ENCODE results near the gene MSANTD1.

MSANTD1 gene

GRCh38 chr4:3239303-3239702, 9.7 kb upstream of the MSANTD1 start:
- Histone ChIP-seq H3K79me1 (ENCODE audit: low read length) (no peaks in the 10 kb centered on the region), H3K4me3 (ENCODE audit: low read length) (no peak overlapping the region), H3K4me1 (ENCODE audit: control insufficient read depth, low read depth, low read length) (no peaks in the 10 kb centered on the region), H2BK120ac (ENCODE audit: low read depth, low read length) (no peak overlapping the region), H3K79me2 (ENCODE audit: control insufficient read depth, insufficient read depth, low read length) (no peaks in the 10 kb centered on the region), H3K36me3 (ENCODE audit: control insufficient read depth, insufficient read depth, low read length) (peaks cover 8% of the 10 kb centered on the region), H3K4ac (ENCODE audit: low read depth, low read length) (no peak overlapping the region), H3K27me3 (ENCODE audit: insufficient read depth, low read length, poor library complexity) (no peaks in the 10 kb centered on the region), H4K5ac (ENCODE audit: low read length) (no peak overlapping the region), H2BK5ac (ENCODE audit: low read length) (no peak overlapping the region), H4K8ac (ENCODE audit: low read depth, low read length) (no peak overlapping the region), H3K27ac (ENCODE audit: low read depth, low read length) (no peak overlapping the region), H3K4me2 (ENCODE audit: low read length) (no peak overlapping the region), H2BK15ac (replicated peaks; ENCODE audit: low read depth) (no peak overlapping the region), H3K56ac (ENCODE audit: low read length) (no peak overlapping the region), H3K18ac (ENCODE audit: low read length) (no peak overlapping the region), H3K23ac (ENCODE audit: low read length) (no peak overlapping the region), H3K9ac (ENCODE audit: low read length) (no peak overlapping the region), H2AK5ac (ENCODE audit: low read length) (no peak overlapping the region)
- WGBS (ENCODE audit: extremely low coverage, insufficient coverage, low lambda C conversion rate): no CpG with 5 or more reads among the region's 11 CpGs
- no peak for DNase-seq

- Histone ChIP-seq H3K36me3 (ENCODE audit: control insufficient read depth, insufficient read depth, low read length) (peaks cover 6% of the 10 kb centered on the region), H3K4me1 (ENCODE audit: control insufficient read depth, low read depth, low read length) (no peaks in the 10 kb centered on the region)
Measured at GRCh38 chr4:3239998-3240920, 8.7 kb upstream of the MSANTD1 start.

GRCh38 chr4:3240936-3241522, 7.9 kb upstream of the MSANTD1 start:
- DNase-seq: no peak
- no peak overlapping the region for H3K4me2 ChIP-seq (ENCODE audit: low read length)
- H3K18ac ChIP-seq (ENCODE audit: low read length): no peak overlapping the region
- H3K79me2 ChIP-seq (ENCODE audit: control insufficient read depth, insufficient read depth, low read length): no peaks in the 10 kb centered on the region
- no peak overlapping the region for H3K4me3 ChIP-seq (ENCODE audit: low read length)
- H3K9ac ChIP-seq (ENCODE audit: low read length): no peak overlapping the region
- H2BK15ac ChIP-seq (replicated peaks; ENCODE audit: low read depth): no peak overlapping the region
- no peak overlapping the region for H3K23ac ChIP-seq (ENCODE audit: low read length)
- no peak overlapping the region for H3K4ac ChIP-seq (ENCODE audit: low read depth, low read length)
- H3K27ac ChIP-seq (ENCODE audit: low read depth, low read length): no peak overlapping the region
- H3K27me3 ChIP-seq (ENCODE audit: insufficient read depth, low read length, poor library complexity): no peaks in the 10 kb centered on the region
- H2BK5ac ChIP-seq (ENCODE audit: low read length): no peak overlapping the region
- no peak overlapping the region for H2AK5ac ChIP-seq (ENCODE audit: low read length)
- H4K5ac ChIP-seq (ENCODE audit: low read length): no peak overlapping the region
- H3K4me1 ChIP-seq (ENCODE audit: control insufficient read depth, low read depth, low read length): no peaks in the 10 kb centered on the region
- no peak overlapping the region for H3K56ac ChIP-seq (ENCODE audit: low read length)
- no peak overlapping the region for H2BK120ac ChIP-seq (ENCODE audit: low read depth, low read length)
- no peaks in the 10 kb centered on the region for H3K79me1 ChIP-seq (ENCODE audit: low read length)
- H3K36me3 ChIP-seq (ENCODE audit: control insufficient read depth, insufficient read depth, low read length): peaks cover 1% of the 10 kb centered on the region
- no peak overlapping the region for H4K8ac ChIP-seq (ENCODE audit: low read depth, low read length)
- WGBS (ENCODE audit: extremely low coverage, insufficient coverage, low lambda C conversion rate): no CpG with 5 or more reads among the region's 13 CpGs

More at GRCh38 chr4:3239998-3240920, 8.7 kb upstream of the MSANTD1 start:
- Histone ChIP-seq H3K56ac (ENCODE audit: low read length) (no peak overlapping the region), H3K4ac (ENCODE audit: low read depth, low read length) (no peak overlapping the region), H3K18ac (ENCODE audit: low read length) (no peak overlapping the region), H2BK5ac (ENCODE audit: low read length) (no peak overlapping the region), H3K4me3 (ENCODE audit: low read length) (no peak overlapping the region), H3K79me2 (ENCODE audit: control insufficient read depth, insufficient read depth, low read length) (no peaks in the 10 kb centered on the region), H3K27ac (ENCODE audit: low read depth, low read length) (no peak overlapping the region), H4K8ac (ENCODE audit: low read depth, low read length) (no peak overlapping the region), H2BK120ac (ENCODE audit: low read depth, low read length) (no peak overlapping the region), H3K27me3 (ENCODE audit: insufficient read depth, low read length, poor library complexity) (no peaks in the 10 kb centered on the region), H2BK15ac (replicated peaks; ENCODE audit: low read depth) (no peak overlapping the region), H3K9ac (ENCODE audit: low read length) (no peak overlapping the region), H4K5ac (ENCODE audit: low read length) (no peak overlapping the region), H3K23ac (ENCODE audit: low read length) (no peak overlapping the region), H3K79me1 (ENCODE audit: low read length) (no peaks in the 10 kb centered on the region), H3K4me2 (ENCODE audit: low read length) (no peak overlapping the region), H2AK5ac (ENCODE audit: low read length) (no peak overlapping the region)
- DNase-seq: no peak
- WGBS (ENCODE audit: extremely low coverage, insufficient coverage, low lambda C conversion rate): no CpG with 5 or more reads among the region's 29 CpGs

DNA sequence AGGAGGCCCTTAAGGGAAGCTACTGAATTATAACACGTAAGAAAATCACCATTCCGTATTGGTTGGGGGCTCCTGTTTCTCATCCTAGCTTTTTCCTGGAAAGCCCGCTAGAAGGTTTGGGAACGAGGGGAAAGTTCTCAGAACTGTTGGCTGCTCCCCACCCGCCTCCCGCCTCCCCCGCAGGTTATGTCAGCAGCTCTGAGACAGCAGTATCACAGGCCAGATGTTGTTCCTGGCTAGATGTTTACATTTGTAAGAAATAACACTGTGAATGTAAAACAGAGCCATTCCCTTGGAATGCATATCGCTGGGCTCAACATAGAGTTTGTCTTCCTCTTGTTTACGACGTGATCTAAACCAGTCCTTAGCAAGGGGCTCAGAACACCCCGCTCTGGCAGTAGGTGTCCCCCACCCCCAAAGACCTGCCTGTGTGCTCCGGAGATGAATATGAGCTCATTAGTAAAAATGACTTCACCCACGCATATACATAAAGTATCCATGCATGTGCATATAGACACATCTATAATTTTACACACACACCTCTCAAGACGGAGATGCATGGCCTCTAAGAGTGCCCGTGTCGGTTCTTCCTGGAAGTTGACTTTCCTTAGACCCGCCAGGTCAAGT, 6.9 kb upstream of the MSANTD1 start:
- H3K79me2 ChIP-seq (ENCODE audit: control insufficient read depth, insufficient read depth, low read length): no peaks in the 10 kb centered on the region
- H3K18ac ChIP-seq (ENCODE audit: low read length): no peak overlapping the region
- H3K36me3 ChIP-seq (ENCODE audit: control insufficient read depth, insufficient read depth, low read length): peaks cover 1% of the 10 kb centered on the region
- H3K79me1 ChIP-seq (ENCODE audit: low read length): no peaks in the 10 kb centered on the region
- H3K4ac ChIP-seq (ENCODE audit: low read depth, low read length): no peak overlapping the region
- DNase-seq: no peak
- WGBS (ENCODE audit: extremely low coverage, insufficient coverage, low lambda C conversion rate): no CpG with 5 or more reads among the region's 17 CpGs
- H2BK15ac ChIP-seq (replicated peaks; ENCODE audit: low read depth): no peak overlapping the region
- no peak overlapping the region for H2AK5ac ChIP-seq (ENCODE audit: low read length)
- H3K4me1 ChIP-seq (ENCODE audit: control insufficient read depth, low read depth, low read length): no peaks in the 10 kb centered on the region
- no peak overlapping the region for H2BK5ac ChIP-seq (ENCODE audit: low read length)
- no peak overlapping the region for H2BK120ac ChIP-seq (ENCODE audit: low read depth, low read length)
- H3K56ac ChIP-seq (ENCODE audit: low read length): no peak overlapping the region
- H4K5ac ChIP-seq (ENCODE audit: low read length): no peak overlapping the region
- H3K27ac ChIP-seq (ENCODE audit: low read depth, low read length): no peak overlapping the region
- H3K4me2 ChIP-seq (ENCODE audit: low read length): no peak overlapping the region
- H3K27me3 ChIP-seq (ENCODE audit: insufficient read depth, low read length, poor library complexity): no peaks in the 10 kb centered on the region
- no peak overlapping the region for H3K23ac ChIP-seq (ENCODE audit: low read length)
- no peak overlapping the region for H3K4me3 ChIP-seq (ENCODE audit: low read length)
- no peak overlapping the region for H4K8ac ChIP-seq (ENCODE audit: low read depth, low read length)
- H3K9ac ChIP-seq (ENCODE audit: low read length): no peak overlapping the region

GRCh38 chr4:3243136-3243780, 5.7 kb upstream of the MSANTD1 start:
- H3K4ac ChIP-seq (ENCODE audit: low read depth, low read length): no peak overlapping the region
- H3K9ac ChIP-seq (ENCODE audit: low read length): no peak overlapping the region
- H3K4me1 ChIP-seq (ENCODE audit: control insufficient read depth, low read depth, low read length): no peaks in the 10 kb centered on the region
- H2BK15ac ChIP-seq (replicated peaks; ENCODE audit: low read depth): no peak overlapping the region
- no peak overlapping the region for H3K56ac ChIP-seq (ENCODE audit: low read length)
- DNase-seq: no peak
- H3K23ac ChIP-seq (ENCODE audit: low read length): no peak overlapping the region
- peaks cover 1% of the 10 kb centered on the region for H3K36me3 ChIP-seq (ENCODE audit: control insufficient read depth, insufficient read depth, low read length)
- no peak overlapping the region for H2BK5ac ChIP-seq (ENCODE audit: low read length)
- H2AK5ac ChIP-seq (ENCODE audit: low read length): no peak overlapping the region
- H4K5ac ChIP-seq (ENCODE audit: low read length): no peak overlapping the region
- no peaks in the 10 kb centered on the region for H3K79me1 ChIP-seq (ENCODE audit: low read length)
- no peak overlapping the region for H2BK120ac ChIP-seq (ENCODE audit: low read depth, low read length)
- no peak overlapping the region for H3K4me3 ChIP-seq (ENCODE audit: low read length)
- H4K8ac ChIP-seq (ENCODE audit: low read depth, low read length): no peak overlapping the region
- no CpG with 5 or more reads among the region's 23 CpGs for WGBS (ENCODE audit: extremely low coverage, insufficient coverage, low lambda C conversion rate)
- H3K27me3 ChIP-seq (ENCODE audit: insufficient read depth, low read length, poor library complexity): no peaks in the 10 kb centered on the region
- no peak overlapping the region for H3K27ac ChIP-seq (ENCODE audit: low read depth, low read length)
- no peak overlapping the region for H3K4me2 ChIP-seq (ENCODE audit: low read length)
- H3K18ac ChIP-seq (ENCODE audit: low read length): no peak overlapping the region
- no peaks in the 10 kb centered on the region for H3K79me2 ChIP-seq (ENCODE audit: control insufficient read depth, insufficient read depth, low read length)

Measured in mesendoderm (in vitro differentiated cells).